ENCODE measurements around the gene CLIC5.

- TF ChIP-seq, protein P1, sequence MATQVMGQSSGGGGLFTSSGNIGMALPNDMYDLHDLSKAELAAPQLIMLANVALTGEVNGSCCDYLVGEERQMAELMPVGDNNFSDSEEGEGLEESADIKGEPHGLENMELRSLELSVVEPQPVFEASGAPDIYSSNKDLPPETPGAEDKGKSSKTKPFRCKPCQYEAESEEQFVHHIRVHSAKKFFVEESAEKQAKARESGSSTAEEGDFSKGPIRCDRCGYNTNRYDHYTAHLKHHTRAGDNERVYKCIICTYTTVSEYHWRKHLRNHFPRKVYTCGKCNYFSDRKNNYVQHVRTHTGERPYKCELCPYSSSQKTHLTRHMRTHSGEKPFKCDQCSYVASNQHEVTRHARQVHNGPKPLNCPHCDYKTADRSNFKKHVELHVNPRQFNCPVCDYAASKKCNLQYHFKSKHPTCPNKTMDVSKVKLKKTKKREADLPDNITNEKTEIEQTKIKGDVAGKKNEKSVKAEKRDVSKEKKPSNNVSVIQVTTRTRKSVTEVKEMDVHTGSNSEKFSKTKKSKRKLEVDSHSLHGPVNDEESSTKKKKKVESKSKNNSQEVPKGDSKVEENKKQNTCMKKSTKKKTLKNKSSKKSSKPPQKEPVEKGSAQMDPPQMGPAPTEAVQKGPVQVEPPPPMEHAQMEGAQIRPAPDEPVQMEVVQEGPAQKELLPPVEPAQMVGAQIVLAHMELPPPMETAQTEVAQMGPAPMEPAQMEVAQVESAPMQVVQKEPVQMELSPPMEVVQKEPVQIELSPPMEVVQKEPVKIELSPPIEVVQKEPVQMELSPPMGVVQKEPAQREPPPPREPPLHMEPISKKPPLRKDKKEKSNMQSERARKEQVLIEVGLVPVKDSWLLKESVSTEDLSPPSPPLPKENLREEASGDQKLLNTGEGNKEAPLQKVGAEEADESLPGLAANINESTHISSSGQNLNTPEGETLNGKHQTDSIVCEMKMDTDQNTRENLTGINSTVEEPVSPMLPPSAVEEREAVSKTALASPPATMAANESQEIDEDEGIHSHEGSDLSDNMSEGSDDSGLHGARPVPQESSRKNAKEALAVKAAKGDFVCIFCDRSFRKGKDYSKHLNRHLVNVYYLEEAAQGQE (IDR thresholded peaks at IDR 0.05; ENCODE audit: insufficient replicate concordance, low read depth) = no peak
- TF ChIP-seq CTCF (IDR thresholded peaks at IDR 0.05; ENCODE audit: insufficient read depth, low read length) (no peak), SPI1 (IDR thresholded peaks at IDR 0.05; ENCODE audit: borderline replicate concordance, low read depth) (no peak)
Observed at GRCh38 chr6:46046558-46047174, 31.0 kb upstream of the CLIC5 start.

Measured in HL-60 (cell line).